PC-9 (cell line): ENCODE results near the gene LBR. TPM values are rescaled to one million over a fixed set of nuclear protein-coding genes. Genes with fewer than 3 reads are reported as not detected.

Experiments used
- BruUV-seq: library from RNA; stranded (reverse); fragments of 400-500 nt; replicated peaks from 2 replicates; lab custom pipeline; 2021; lab: Mats Ljungman, UMichigan
- CTCF ChIA-PET: fragments of 300-600 bp; sonication (Branson Sonifier 250); formaldehyde crosslinking; loops from one replicate; lab custom pipeline; 2022; ENCODE audit warnings: antibody characterized with exemption; lab: Charles Lee
- POLR2A ChIA-PET: fragments of 300-600 bp; sonication (Branson Sonifier 250); formaldehyde crosslinking; loops from one replicate; lab custom pipeline; 2022; ENCODE audit warnings: antibody characterized with exemption; ENCODE audit not compliant: unreplicated experiment; lab: Charles Lee
- DNase-seq, 2 experiments: peaks; one replicate each; pipeline versions ENCODE4 v3.0.0 to v3.0.0-alpha.2; 2015 to 2022; ENCODE audit warnings: mixed read lengths in 1 of 2
- H2AFZ ChIP-seq: fragments of 200-600 bp; sonication (generic); 2 replicates; pipeline ENCODE4 v1.8.1; 2017; ENCODE audit warnings: antibody characterized with exemption
- H3F3A ChIP-seq: fragments of 200-600 bp; sonication (generic); 2 replicates; pipeline ENCODE4 v1.8.1; 2017; ENCODE audit warnings: antibody characterized with exemption, mild to moderate bottlenecking, low read depth; ENCODE audit not compliant: insufficient read depth
- H3K27ac ChIP-seq: fragments of 200-600 bp; sonication (generic); 2 replicates; pipeline ENCODE4 v1.6.1; 2016; ENCODE audit warnings: mixed run types
- H3K27me3 ChIP-seq: fragments of 200-600 bp; sonication (generic); 2 replicates; pipeline ENCODE4 v1.6.1; 2016; ENCODE audit warnings: low read depth, mixed run types; ENCODE audit not compliant: insufficient read depth
- H3K36me3 ChIP-seq: fragments of 200-600 bp; sonication (generic); 2 replicates; pipeline ENCODE4 v1.6.1; 2016; ENCODE audit warnings: low read depth, mixed run types
- H3K4me1 ChIP-seq: fragments of 200-600 bp; sonication (generic); replicated peaks from 2 replicates; pipeline ENCODE4 v1.6.1; 2016; ENCODE audit warnings: mixed run types; ENCODE audit not compliant: insufficient read depth
- H3K4me2 ChIP-seq: fragments of 200-600 bp; sonication (generic); 2 replicates; pipeline ENCODE4 v1.6.1; 2017; ENCODE audit warnings: mixed run types
- H3K4me3 ChIP-seq: fragments of 200-600 bp; sonication (generic); 2 replicates; pipeline ENCODE4 v1.6.1; 2016; ENCODE audit warnings: mixed run types
- H3K79me2 ChIP-seq: fragments of 200-600 bp; sonication (generic); 2 replicates; pipeline ENCODE4 v1.6.1; 2017; ENCODE audit warnings: low read depth, mixed run types
- H3K9me2 ChIP-seq: fragments of 200-600 bp; sonication (generic); 2 replicates; pipeline ENCODE4 v1.8.1; 2017; ENCODE audit warnings: mild to moderate bottlenecking; ENCODE audit not compliant: insufficient read depth
- H3K9me3 ChIP-seq: fragments of 200-600 bp; sonication (generic); 2 replicates; pipeline ENCODE4 v1.8.1; 2016; ENCODE audit warnings: low read depth; ENCODE audit not compliant: insufficient read depth
- H4K20me1 ChIP-seq: fragments of 200-600 bp; sonication (generic); 2 replicates; pipeline ENCODE4 v1.8.1; 2017; ENCODE audit not compliant: insufficient read depth
- EZH2 ChIP-seq: fragments of 200-600 bp; sonication (generic); IDR thresholded peaks from 2 replicates; pipeline ENCODE4 v1.8.0; 2017; ENCODE audit warnings: antibody characterized with exemption, low read depth
- intact Hi-C: fragments of 100-400 bp; cut with micrococcal nuclease; formaldehyde crosslinking; loops from one replicate; pipeline ENCODE4 v1.10.0; 2022; ENCODE audit not compliant: unreplicated experiment
- total RNA-seq: library from RNA; stranded (reverse); gene quantifications from 2 replicates; pipeline ENCODE4 v1.2.3, GENCODE V29; 2021
- TF ChIP-seq, protein P1 (sequence below): fragments of 200-600 bp; sonication (generic); conservative IDR thresholded peaks from 2 replicates; pipeline ENCODE4 v1.6.1; 2017; ENCODE audit warnings: mixed run types, antibody characterized with exemption, mild to moderate bottlenecking, moderate library complexity

Gene LBR
- total RNA-seq, 1 experiment from 2014 or later: 158 TPM

DNA sequence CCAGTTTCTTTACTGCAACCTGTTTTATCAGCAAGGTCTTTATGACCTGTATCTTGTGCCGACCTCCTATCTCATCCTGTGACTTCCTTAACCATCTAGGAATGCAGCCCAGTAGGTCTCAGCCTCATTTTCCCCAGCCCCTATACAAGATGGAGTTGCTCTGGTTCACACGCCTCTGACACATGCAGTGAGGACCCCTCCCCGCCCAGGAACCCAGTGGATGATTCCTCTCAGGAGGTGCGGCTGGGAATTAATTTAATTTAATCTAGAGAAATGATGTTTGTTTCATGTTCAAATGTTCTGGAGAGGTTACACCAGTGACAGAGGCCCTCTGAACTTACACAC lies 39.0 kb upstream of the LBR start:
- Histone ChIP-seq H3K27ac (no peak overlapping the region), H3K79me2 (no peaks in the 10 kb centered on the region), H2AFZ (no peak overlapping the region), H4K20me1 (no peaks in the 10 kb centered on the region), H3K9me3 (no peaks in the 10 kb centered on the region), H3K9me2 (no peaks in the 10 kb centered on the region), H3K4me3 (no peak overlapping the region), H3F3A (peaks cover 38% of the 10 kb centered on the region), H3K4me2 (no peak overlapping the region), H3K27me3 (no peaks in the 10 kb centered on the region), H3K4me1 (peaks cover 42% of the 10 kb centered on the region), H3K36me3 (no peaks in the 10 kb centered on the region)
- CTCF ChIA-PET: no interaction called here
- DNase-seq: no peak
- POLR2A ChIA-PET: no interaction called here
- no TSS peak for BruUV-seq
- TF ChIP-seq EZH2: no peak
- intact Hi-C loops: loop anchor here (5.0 kb wide), 1 partner anchor 595 kb away; the partner anchor contains the start of gene H3-3A

DNA sequence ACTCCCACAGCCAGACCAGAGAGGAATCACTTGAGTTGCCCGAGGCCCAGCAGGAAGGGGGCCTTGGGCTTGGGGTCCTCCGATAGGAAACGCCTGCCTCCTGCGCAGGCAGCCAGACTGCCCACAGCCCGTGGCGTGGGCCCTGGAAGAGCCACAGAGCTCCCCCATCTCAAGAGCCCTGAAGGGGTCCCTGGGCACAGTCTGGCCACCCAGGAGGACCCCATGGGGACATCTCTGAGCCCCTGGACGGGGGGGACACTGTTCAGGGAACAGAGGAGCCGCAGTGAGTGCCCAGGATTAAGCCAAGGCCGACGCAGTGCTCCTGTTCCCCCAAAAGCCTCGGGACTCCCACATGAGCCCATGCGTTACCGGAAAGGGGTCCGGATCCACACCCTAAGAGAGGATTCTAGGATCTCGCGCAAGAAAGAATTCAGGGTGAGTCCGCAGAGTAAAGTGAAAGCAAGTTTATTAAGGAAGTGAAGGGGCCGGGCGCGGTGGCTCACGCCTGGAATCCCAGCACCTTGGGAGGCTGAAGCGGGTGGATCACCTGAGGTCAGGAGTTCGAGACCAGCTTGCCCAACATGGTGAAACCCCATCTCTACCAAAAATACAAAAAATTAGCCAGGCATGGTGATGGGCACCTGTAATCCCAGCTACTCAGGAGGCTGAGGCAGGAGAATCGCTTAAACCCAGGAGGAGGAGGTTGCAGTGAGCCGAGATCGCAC lies 38.1 kb upstream of the LBR start:
- Histone ChIP-seq H3K36me3 (no peaks in the 10 kb centered on the region), H3K9me3 (no peaks in the 10 kb centered on the region), H3K9me2 (no peaks in the 10 kb centered on the region), H4K20me1 (no peaks in the 10 kb centered on the region), H3F3A (peaks cover 43% of the 10 kb centered on the region), H3K4me3 (no peak overlapping the region; the same call in 1 of the 2 replicates), H2AFZ (peak overlapping the region; percentile 56; the same call in 1 of the 2 replicates), H3K4me2 (peak overlapping the region; percentile 65), H3K27me3 (no peaks in the 10 kb centered on the region), H3K4me1 (peaks cover 51% of the 10 kb centered on the region), H3K27ac (peak overlapping the region; percentile 51), H3K79me2 (no peaks in the 10 kb centered on the region)
- BruUV-seq: TSS peak; percentile 70
- TF ChIP-seq EZH2: no peak
- TF ChIP-seq, protein P1, sequence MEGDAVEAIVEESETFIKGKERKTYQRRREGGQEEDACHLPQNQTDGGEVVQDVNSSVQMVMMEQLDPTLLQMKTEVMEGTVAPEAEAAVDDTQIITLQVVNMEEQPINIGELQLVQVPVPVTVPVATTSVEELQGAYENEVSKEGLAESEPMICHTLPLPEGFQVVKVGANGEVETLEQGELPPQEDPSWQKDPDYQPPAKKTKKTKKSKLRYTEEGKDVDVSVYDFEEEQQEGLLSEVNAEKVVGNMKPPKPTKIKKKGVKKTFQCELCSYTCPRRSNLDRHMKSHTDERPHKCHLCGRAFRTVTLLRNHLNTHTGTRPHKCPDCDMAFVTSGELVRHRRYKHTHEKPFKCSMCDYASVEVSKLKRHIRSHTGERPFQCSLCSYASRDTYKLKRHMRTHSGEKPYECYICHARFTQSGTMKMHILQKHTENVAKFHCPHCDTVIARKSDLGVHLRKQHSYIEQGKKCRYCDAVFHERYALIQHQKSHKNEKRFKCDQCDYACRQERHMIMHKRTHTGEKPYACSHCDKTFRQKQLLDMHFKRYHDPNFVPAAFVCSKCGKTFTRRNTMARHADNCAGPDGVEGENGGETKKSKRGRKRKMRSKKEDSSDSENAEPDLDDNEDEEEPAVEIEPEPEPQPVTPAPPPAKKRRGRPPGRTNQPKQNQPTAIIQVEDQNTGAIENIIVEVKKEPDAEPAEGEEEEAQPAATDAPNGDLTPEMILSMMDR: no peak
- POLR2A ChIA-PET: interaction anchor here (0.7 kb wide), 1 partner anchor 597 kb away, joined by 5 read pairs; the partner anchor contains the start of gene H3-3A
- intact Hi-C loops: loop anchor here (1.0 to 5.0 kb wide), 3 partner anchors 17 to 596 kb away; partner anchors contain the start of genes H3-3A and LBR
- DNase-seq: no peak
- CTCF ChIA-PET: interaction anchor here (0.5 to 1.4 kb wide), 4 partner anchors 12 to 312 kb away, joined by 3 to 5 read pairs (median 4); partner anchors contain the start of gene SRP9

DNA sequence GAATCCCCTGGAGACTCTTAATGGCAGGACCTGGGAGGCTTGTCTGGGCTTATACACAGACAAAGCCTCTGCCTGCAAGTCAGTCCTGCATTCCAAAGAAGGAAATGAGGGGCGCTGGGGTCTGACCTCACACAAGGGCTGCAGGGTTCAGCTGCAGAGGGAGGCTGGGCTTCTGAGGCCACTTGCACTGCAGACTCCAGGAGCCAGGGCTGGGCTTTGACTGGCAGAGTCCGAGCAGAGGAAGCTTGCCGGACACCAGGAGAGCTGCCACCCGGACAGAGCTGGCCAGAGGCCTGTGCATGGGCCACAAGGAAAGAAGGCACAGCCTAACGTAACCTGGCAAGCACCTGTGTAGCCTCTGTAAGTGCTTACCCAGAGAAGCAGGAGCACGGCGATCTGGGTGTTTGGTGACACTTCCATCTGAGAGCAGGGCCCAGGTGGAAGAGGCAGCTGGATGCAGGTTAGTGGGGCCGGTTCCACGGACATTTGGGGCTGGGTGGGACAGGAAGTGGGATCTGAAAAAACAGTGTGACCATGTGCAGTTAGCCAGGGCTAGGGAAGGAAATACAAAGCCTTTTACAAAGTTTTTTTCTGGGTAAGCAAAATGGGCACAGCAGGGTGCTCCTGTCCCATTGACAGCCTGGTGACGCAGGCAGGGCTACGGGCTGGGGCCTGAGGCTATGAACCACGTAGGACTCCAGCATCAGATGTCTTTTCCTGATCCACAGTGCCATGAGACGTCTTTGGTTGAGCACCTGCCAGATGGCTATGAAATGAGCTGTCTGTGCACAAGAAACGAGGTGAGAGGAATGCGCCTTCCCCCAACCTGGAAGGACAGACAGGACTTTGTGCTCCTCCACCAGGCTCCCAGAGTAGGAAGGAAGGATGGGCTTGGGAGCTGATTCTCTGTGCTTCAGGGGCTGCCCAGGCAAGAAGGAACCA lies 37.3 kb upstream of the LBR start:
- Histone ChIP-seq H3K27me3 (no peaks in the 10 kb centered on the region), H3K36me3 (no peaks in the 10 kb centered on the region), H3K27ac (peak overlapping the region; percentile 51), H3K9me3 (no peaks in the 10 kb centered on the region), H4K20me1 (no peaks in the 10 kb centered on the region), H3K4me2 (peak overlapping the region; percentile 65), H2AFZ (peak overlapping the region; percentile 56; the same call in 1 of the 2 replicates), H3K79me2 (no peaks in the 10 kb centered on the region), H3K4me1 (peaks cover 59% of the 10 kb centered on the region), H3K4me3 (peak overlapping the region; percentile 17; the same call in 1 of the 2 replicates), H3F3A (peaks cover 51% of the 10 kb centered on the region), H3K9me2 (no peaks in the 10 kb centered on the region)
- CTCF ChIA-PET: interaction anchor here (0.5 to 1.4 kb wide), 5 partner anchors 11 to 313 kb away, joined by 3 to 5 read pairs (median 3); partner anchors contain the start of gene SRP9
- TF ChIP-seq, protein P1: no peak
- no peak for TF ChIP-seq EZH2
- DNase-seq: peak; percentile 84 to 94
- intact Hi-C loops: loop anchor here (1.0 to 5.0 kb wide), 4 partner anchors 16 to 847 kb away; partner anchors contain the start of genes H3-3A and LBR
- POLR2A ChIA-PET: interaction anchor here (0.5 to 0.7 kb wide), 4 partner anchors 20 to 597 kb away, joined by 3 to 5 read pairs (median 3); partner anchors contain the start of gene H3-3A
- BruUV-seq: TSS peak; percentile 41
